Right cardiac atrium (tissue), 5 donors: Measurements from ENCODE around the gene DDX31. TPM values are rescaled to one million over a fixed set of nuclear protein-coding genes. Genes with fewer than 3 reads are reported as not detected.

Source experiments
- ATAC-seq, 2 donors: fragments of 200-7000 bp; cut with Tn5 transposase; one replicate each; pipeline versions ENCODE4 v1.8.0 to v1.9.1; 2020; ENCODE audit warnings: moderate library complexity in 2 of 2, mild to moderate bottlenecking in 1 of 2
- DNase-seq, 3 donors: peaks; one replicate each; pipeline ENCODE4 v3.0.0-alpha.2; 2020
- H3K27ac ChIP-seq: one replicate; pipeline ENCODE4 v1.5.1; 2013; ENCODE audit warnings: mild to moderate bottlenecking, low read length, control low read depth, moderate library complexity
- H3K27me3 ChIP-seq: one replicate; pipeline ENCODE4 v1.6.1; 2013; ENCODE audit not compliant: control insufficient read depth, insufficient read depth
- H3K4me1 ChIP-seq: one replicate; pipeline ENCODE4 v1.6.1; 2013; ENCODE audit warnings: low read length; ENCODE audit not compliant: control insufficient read depth, insufficient read depth
- H3K4me3 ChIP-seq: one replicate; pipeline ENCODE4 v1.5.1; 2013; ENCODE audit warnings: low read length, control low read depth
- H3K9me3 ChIP-seq: one replicate; pipeline ENCODE4 v1.6.1; 2013; ENCODE audit warnings: low read length; ENCODE audit not compliant: control insufficient read depth
- WGBS: extraction: QIAGEN DNeasy Blood & Tissue Kit; methylation state at CpG from one replicate; pipeline ENCODE4 v1.1.7; 2013; 5-methylcytosine and 5-hydroxymethylcytosine counted together
- intact Hi-C, 4 donors: fragments of 100-400 bp; cut with DNase I; formaldehyde crosslinking; loops; one replicate each; pipeline versions ENCODE4 v1.11.0 to v1.14.0; 2022 to 2023
- polyA plus RNA-seq: library from polyadenylated mRNA; stranded (reverse); fragments of 200-250 nt; gene quantifications from one replicate; pipeline ENCODE4 v1.2.3, GENCODE V29; 2013
- total RNA-seq, 4 donors: library from RNA; stranded (reverse); fragmentation: NEBNext Ultra II Directional; extraction: Animal tissue kit (Norgen Biotek cat#: 25700); gene quantifications; one replicate each; pipeline ENCODE4 v1.2.1, GENCODE V29; 2021
- donor health status: healthy with polysubstance abuse.
- donor health status: DM: no; HTN: yes; CAD: no.
- donor health status: DM: no; HTN: no; CAD: no.
- donor health status: DM: no; HTN: yes; CAD: no; lungs with severe emphysema.
- donor health status: DM: yes; HTN: yes; CAD: no.

DDX31 gene
- total and polyA plus RNA-seq, 5 donors: 2.7 to 7.4 (median 5.2) TPM

- Histone ChIP-seq H3K27me3 (no peaks in the 10 kb centered on the region), H3K4me1 (no peaks in the 10 kb centered on the region), H3K9me3 (no peaks in the 10 kb centered on the region), H3K4me3 (no peak overlapping the region), H3K27ac (no peak overlapping the region)
- WGBS: 67% methylated on average over 5 of the region's 5 CpGs
- no peak for DNase-seq
- intact Hi-C loops: no loop called here
- no peak for ATAC-seq
Observed at GRCh38 chr9:132622159-132622558, 47.6 kb downstream of the DDX31 start.

DNA sequence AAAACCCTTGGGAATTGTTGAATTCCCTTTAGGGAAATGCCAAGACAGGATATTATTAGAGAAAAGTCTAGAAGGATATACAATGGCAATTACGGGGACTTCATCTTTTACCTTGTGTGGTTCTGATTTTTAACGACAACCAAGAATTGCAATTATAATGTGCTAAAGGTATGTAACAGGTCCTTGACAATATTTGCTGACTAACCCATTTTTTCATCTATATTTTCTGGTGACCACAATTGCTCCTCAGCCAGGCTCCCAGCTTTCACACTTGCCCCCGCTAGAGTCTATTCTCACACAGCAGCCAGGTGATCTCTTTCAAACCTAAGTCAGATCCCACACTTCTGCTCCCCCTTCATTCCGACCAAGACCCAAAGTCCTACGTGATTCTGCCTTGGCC lies 53.1 kb downstream of the DDX31 start:
- ATAC-seq: no peak
- H3K27ac ChIP-seq: no peak overlapping the region
- no peaks in the 10 kb centered on the region for H3K4me1 ChIP-seq
- intact Hi-C loops: no loop called here
- no peak overlapping the region for H3K4me3 ChIP-seq
- no peaks in the 10 kb centered on the region for H3K9me3 ChIP-seq
- 93% methylated on average over 5 of the region's 5 CpGs for WGBS
- DNase-seq: no peak
- H3K27me3 ChIP-seq: no peaks in the 10 kb centered on the region

DNA sequence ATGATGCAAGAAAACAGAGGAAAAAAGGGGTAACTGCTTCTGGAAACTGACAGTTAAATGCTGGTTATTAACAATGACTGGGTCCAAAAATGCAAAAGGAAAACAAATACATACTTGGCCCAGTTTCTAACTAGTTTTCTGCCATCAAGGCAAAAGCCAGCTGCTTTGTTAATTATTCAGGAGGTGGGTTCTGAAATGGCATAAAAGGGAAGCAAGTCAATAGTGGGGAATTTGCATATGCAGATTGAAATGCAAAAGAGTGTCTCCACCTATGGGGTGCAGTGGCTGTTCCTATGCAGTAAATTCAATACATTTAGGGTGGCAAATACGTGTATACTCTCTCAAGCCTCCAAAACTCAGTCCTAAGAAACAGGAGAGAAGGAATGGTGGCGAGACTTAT lies 54.0 kb downstream of the DDX31 start:
- intact Hi-C loops: no loop called here
- Histone ChIP-seq H3K4me1 (no peaks in the 10 kb centered on the region), H3K4me3 (no peak overlapping the region), H3K27ac (no peak overlapping the region), H3K9me3 (no peaks in the 10 kb centered on the region), H3K27me3 (no peaks in the 10 kb centered on the region)
- DNase-seq (no peak), ATAC-seq (no peak)
- WGBS: 89% methylated on average over 2 of the region's 2 CpGs

DNA sequence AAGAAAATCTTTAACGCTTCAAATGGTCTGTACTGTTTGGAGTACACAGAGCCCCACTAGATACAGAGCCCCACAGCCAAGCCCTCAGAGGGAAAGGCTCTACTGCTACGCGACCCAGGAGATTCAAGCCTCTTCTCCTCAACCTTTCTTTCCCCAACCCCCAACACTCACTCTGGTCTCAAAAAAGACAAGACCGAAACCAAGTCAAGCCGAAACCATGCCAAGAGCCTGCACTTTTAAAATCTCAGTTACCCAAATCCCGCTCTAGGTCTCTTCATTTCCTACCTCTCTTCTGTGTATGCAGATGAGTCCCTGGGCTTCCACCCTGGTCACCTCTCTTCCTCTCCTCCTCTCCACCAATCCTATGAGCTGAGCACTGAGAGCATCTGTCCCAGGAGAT lies 55.5 kb downstream of the DDX31 start:
- 80% methylated on average over 6 of the region's 6 CpGs for WGBS
- Histone ChIP-seq H3K4me1 (no peaks in the 10 kb centered on the region), H3K4me3 (no peak overlapping the region), H3K27ac (no peak overlapping the region), H3K9me3 (no peaks in the 10 kb centered on the region), H3K27me3 (no peaks in the 10 kb centered on the region)
- intact Hi-C loops: no loop called here
- ATAC-seq (no peak), DNase-seq (no peak)

- Histone ChIP-seq H3K27me3 (no peaks in the 10 kb centered on the region), H3K9me3 (no peaks in the 10 kb centered on the region), H3K27ac (no peak overlapping the region), H3K4me1 (no peaks in the 10 kb centered on the region), H3K4me3 (no peak overlapping the region)
- DNase-seq: no peak
- ATAC-seq: no peak
- intact Hi-C loops: no loop called here
- 87% methylated on average over 12 of the region's 12 CpGs for WGBS
Observed at GRCh38 chr9:132610661-132611060, 59.1 kb downstream of the DDX31 start.

DNA sequence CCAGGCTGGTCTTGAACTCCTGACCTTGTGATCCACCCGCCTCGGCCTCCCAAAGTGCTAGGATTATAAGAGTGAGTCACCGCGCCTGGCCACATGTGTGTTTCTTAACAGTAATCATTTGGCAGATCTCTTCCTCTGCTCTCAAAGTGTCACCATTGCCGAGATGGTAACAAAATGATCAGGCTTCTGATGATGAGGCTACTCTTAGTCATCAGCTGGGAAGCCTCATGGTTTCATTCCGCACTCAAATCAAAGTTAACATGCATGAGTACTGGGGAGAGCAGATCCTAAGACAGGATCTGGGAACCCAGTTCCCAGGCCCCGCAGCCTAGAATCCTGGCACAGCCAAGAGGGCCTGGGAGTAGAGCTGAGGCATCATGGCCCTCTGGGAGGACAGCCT lies 60.0 kb downstream of the DDX31 start:
- ATAC-seq (no peak), DNase-seq (no peak)
- no peaks in the 10 kb centered on the region for H3K4me1 ChIP-seq
- H3K27me3 ChIP-seq: no peaks in the 10 kb centered on the region
- intact Hi-C loops: no loop called here
- no peak overlapping the region for H3K4me3 ChIP-seq
- 87% methylated on average over 7 of the region's 7 CpGs for WGBS
- H3K27ac ChIP-seq: no peak overlapping the region
- no peaks in the 10 kb centered on the region for H3K9me3 ChIP-seq

DNA sequence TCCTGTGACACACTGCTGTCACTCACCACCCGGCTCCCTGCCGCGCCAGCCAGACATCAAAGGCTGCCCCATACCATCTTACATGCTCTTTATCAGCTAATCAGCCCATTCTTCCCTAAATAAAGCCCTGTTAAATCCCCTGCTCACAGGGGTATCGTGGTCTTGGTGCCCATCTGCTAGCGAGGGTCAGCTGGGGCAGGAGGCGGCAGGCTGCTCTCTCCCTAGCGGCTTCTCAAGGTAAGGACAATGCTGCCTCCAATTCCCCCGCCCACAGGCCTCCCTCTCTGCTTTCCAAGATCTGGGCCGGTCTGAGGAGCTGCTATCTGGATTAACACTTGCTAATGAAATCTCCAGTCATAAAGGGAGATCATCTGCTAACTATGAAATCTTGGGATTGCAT lies 60.6 kb downstream of the DDX31 start:
- H3K4me1 ChIP-seq: no peaks in the 10 kb centered on the region
- no peaks in the 10 kb centered on the region for H3K27me3 ChIP-seq
- DNase-seq: no peak
- H3K9me3 ChIP-seq: no peaks in the 10 kb centered on the region
- no peak overlapping the region for H3K4me3 ChIP-seq
- no peak for ATAC-seq
- intact Hi-C loops: no loop called here
- H3K27ac ChIP-seq: no peak overlapping the region
- WGBS: 83% methylated on average over 9 of the region's 9 CpGs

DNA sequence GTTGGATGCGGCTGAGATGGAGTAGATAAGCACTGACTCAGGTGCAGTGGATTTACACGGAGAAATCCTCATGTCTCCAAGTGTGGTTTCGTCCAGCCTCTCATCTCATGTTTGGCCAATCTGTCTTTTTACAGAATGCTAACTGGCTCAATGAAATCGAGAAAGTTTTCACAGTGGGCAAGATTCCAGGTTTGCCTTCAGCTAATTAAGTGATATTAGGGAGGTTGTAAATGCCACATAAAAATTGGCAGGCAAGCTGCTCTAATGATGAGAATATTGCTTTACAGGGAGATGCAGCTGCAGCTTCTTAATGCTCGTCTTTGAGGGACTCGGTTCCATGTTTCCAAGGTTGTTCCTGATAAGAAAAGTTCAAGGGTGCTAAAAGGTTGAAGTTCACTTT lies 63.7 kb downstream of the DDX31 start:
- intact Hi-C loops: no loop called here
- 80% methylated on average over 6 of the region's 6 CpGs for WGBS
- DNase-seq: no peak

GRCh38 chr9:132605387-132605786 lies 64.4 kb downstream of the DDX31 start:
- 94% methylated on average over 6 of the region's 6 CpGs for WGBS
- ATAC-seq (no peak), DNase-seq (no peak)
- no peak overlapping the region for H3K27ac ChIP-seq
- H3K9me3 ChIP-seq: no peaks in the 10 kb centered on the region
- intact Hi-C loops: no loop called here
- H3K4me3 ChIP-seq: no peak overlapping the region
- no peaks in the 10 kb centered on the region for H3K27me3 ChIP-seq
- no peaks in the 10 kb centered on the region for H3K4me1 ChIP-seq

More for the DNA sequence above, 63.7 kb downstream of the DDX31 start:
- no peak for ATAC-seq
- H3K4me1 ChIP-seq: no peaks in the 10 kb centered on the region
- no peaks in the 10 kb centered on the region for H3K9me3 ChIP-seq
- no peaks in the 10 kb centered on the region for H3K27me3 ChIP-seq
- no peak overlapping the region for H3K27ac ChIP-seq
- H3K4me3 ChIP-seq: no peak overlapping the region

DNA sequence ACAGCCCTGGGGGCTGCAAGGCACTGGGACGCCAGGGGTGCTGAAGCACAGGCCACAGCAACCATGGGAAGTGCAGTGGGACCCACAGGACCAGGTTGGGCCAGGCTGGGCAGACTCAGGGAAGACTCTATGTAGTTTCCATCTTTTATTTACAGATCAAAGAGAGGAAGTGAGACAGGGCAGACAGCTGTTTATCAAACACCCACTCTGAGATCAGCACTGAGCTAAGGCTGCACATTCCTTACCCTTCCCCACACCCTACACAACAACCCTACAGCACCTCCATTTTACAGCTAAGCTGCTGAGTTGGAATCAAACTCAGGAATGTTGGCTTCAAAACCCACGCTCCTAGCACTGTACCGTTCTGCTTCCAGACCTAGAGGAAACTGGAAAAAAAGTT lies 67.6 kb downstream of the DDX31 start:
- Histone ChIP-seq H3K27ac (no peak overlapping the region), H3K9me3 (no peaks in the 10 kb centered on the region), H3K27me3 (no peaks in the 10 kb centered on the region), H3K4me1 (no peaks in the 10 kb centered on the region), H3K4me3 (no peak overlapping the region)
- DNase-seq (no peak), ATAC-seq (no peak)
- 66% methylated on average over 3 of the region's 3 CpGs for WGBS
- intact Hi-C loops: no loop called here

DNA sequence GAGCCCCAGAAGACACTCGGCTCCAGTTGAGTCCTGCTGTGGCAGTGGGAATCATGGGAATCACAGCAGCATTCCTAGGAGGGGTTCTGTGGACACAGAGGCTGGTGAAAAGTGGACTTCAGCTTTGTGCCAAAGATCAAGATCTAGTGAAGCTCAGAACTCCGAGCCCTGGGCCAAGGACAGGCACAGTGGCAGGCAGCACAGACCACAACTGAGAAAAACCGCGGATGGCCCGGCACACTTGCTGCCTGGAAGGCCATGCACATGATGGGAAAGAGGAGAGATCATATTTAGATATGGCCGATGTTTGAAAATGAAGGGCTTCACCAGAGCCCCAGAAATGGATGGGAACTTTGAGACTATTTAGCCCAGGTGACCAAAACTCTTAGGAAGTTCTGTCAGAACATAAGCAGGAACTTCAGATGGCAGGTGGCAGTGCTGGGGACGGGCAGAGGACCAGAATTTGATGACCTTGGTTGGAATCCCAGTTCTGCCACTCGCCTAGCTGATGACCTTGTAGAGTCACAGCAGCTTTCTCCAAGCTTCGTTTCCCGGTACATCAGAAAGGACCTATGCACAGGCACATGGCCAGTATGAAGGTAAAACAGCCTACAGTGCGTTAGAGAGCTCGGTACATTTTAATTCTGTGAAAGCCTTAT lies 69.3 kb downstream of the DDX31 start:
- H3K27me3 ChIP-seq: no peaks in the 10 kb centered on the region
- H3K4me3 ChIP-seq: no peak overlapping the region
- DNase-seq (no peak), ATAC-seq (no peak)
- intact Hi-C loops: no loop called here
- 80% methylated on average over 12 of the region's 12 CpGs for WGBS
- no peak overlapping the region for H3K27ac ChIP-seq
- H3K9me3 ChIP-seq: no peaks in the 10 kb centered on the region
- peaks cover 2% of the 10 kb centered on the region for H3K4me1 ChIP-seq
